OCI-LY1 (cell line): ENCODE results near the gene CCDC91.

Source experiments
- H2AFZ ChIP-seq: fragments of 200-600 bp; sonication (generic), shearing (Covaris generic); 2 replicates; pipeline ENCODE4 v1.6.0; 2014; ENCODE audit warnings: antibody characterized with exemption, mild to moderate bottlenecking, low read length
- H3F3A ChIP-seq: fragments of 200-600 bp; sonication (generic), shearing (Covaris generic); 2 replicates; pipeline ENCODE4 v1.6.0; 2014; ENCODE audit warnings: mild to moderate bottlenecking, antibody characterized with exemption, low read length, moderate library complexity; ENCODE audit not compliant: insufficient read depth
- H3K27ac ChIP-seq: fragments of 200-600 bp; sonication (generic); 2 replicates; pipeline ENCODE4 v1.5.1; 2014; ENCODE audit warnings: low read length, mixed run types, mild to moderate bottlenecking, low read depth; ENCODE audit not compliant: poor library complexity, severe bottlenecking
- H3K27me3 ChIP-seq: fragments of 200-600 bp; sonication (generic); 2 replicates; pipeline ENCODE4 v1.6.0; 2014; ENCODE audit warnings: antibody characterized with exemption, mild to moderate bottlenecking, low read length, moderate library complexity; ENCODE audit not compliant: insufficient read depth
- H3K36me3 ChIP-seq: fragments of 200-600 bp; sonication (generic); 2 replicates; pipeline ENCODE4 v1.6.1; 2014; ENCODE audit warnings: mild to moderate bottlenecking, antibody characterized with exemption, low read length, moderate library complexity, mixed read lengths; ENCODE audit not compliant: insufficient read depth
- H3K4me1 ChIP-seq: fragments of 200-600 bp; sonication (generic); 2 replicates; pipeline ENCODE4 v1.5.1; 2014; ENCODE audit warnings: mild to moderate bottlenecking, low read length, moderate library complexity; ENCODE audit not compliant: insufficient read depth, severe bottlenecking
- H3K4me2 ChIP-seq: fragments of 200-600 bp; sonication (generic), shearing (Covaris generic); 2 replicates; pipeline ENCODE4 v1.6.1; 2014; ENCODE audit warnings: low read length
- H3K4me3 ChIP-seq: fragments of 200-600 bp; sonication (generic); 2 replicates; pipeline ENCODE4 v1.5.1; 2014; ENCODE audit warnings: low read length, low read depth, mild to moderate bottlenecking, mixed read lengths; ENCODE audit not compliant: poor library complexity, severe bottlenecking
- H3K79me2 ChIP-seq: fragments of 200-600 bp; shearing (Covaris generic); 2 replicates; pipeline ENCODE4 v1.6.1; 2016; ENCODE audit warnings: mixed run types, low read length, mixed read lengths; ENCODE audit not compliant: insufficient read depth
- H3K9ac ChIP-seq: fragments of 200-600 bp; sonication (generic), shearing (Covaris generic); 2 replicates; pipeline ENCODE4 v1.6.1; 2014; ENCODE audit warnings: mild to moderate bottlenecking, low read length, mixed read lengths
- H3K9me2 ChIP-seq: fragments of 200-600 bp; sonication (generic), shearing (Covaris generic); 2 replicates; pipeline ENCODE4 v1.6.1; 2014; ENCODE audit warnings: low read depth, mild to moderate bottlenecking, low read length, mixed read lengths
- H3K9me3 ChIP-seq: fragments of 200-600 bp; shearing (Covaris generic); 2 replicates; pipeline ENCODE4 v1.6.1; 2014; ENCODE audit warnings: low read length, mixed read lengths
- H4K20me1 ChIP-seq: fragments of 200-600 bp; sonication (generic), shearing (Covaris generic); 2 replicates; pipeline ENCODE4 v1.6.0; 2016; ENCODE audit warnings: mild to moderate bottlenecking, low read length; ENCODE audit not compliant: insufficient read depth
- CTCF ChIP-seq: fragments of 200-600 bp; sonication (generic), shearing (Covaris generic); IDR thresholded peaks from 2 replicates; pipeline ENCODE4 v1.5.1; 2017; ENCODE audit warnings: mild to moderate bottlenecking, antibody characterized with exemption, low read length, moderate library complexity, mixed read lengths
- EZH2 ChIP-seq: fragments of 200-600 bp; sonication (generic), shearing (Covaris generic); IDR thresholded peaks from 2 replicates; pipeline ENCODE4 v1.8.0; 2017; ENCODE audit warnings: borderline replicate concordance, mixed run types, mild to moderate bottlenecking, antibody characterized with exemption, low read length, moderate library complexity, mixed read lengths

Gene CCDC91

GRCh38 chr12:28202374-28203130 lies 12.3 kb downstream of the CCDC91 start:
- Histone ChIP-seq H3K27ac (no peak overlapping the region), H3F3A (no peaks in the 10 kb centered on the region), H3K9me3 (no peaks in the 10 kb centered on the region), H4K20me1 (no peaks in the 10 kb centered on the region), H3K4me2 (no peak overlapping the region), H3K27me3 (no peaks in the 10 kb centered on the region), H3K4me3 (no peak overlapping the region), H3K79me2 (peaks cover 17% of the 10 kb centered on the region), H2AFZ (no peak overlapping the region), H3K4me1 (no peaks in the 10 kb centered on the region), H3K9ac (no peak overlapping the region), H3K9me2 (no peaks in the 10 kb centered on the region), H3K36me3 (no peaks in the 10 kb centered on the region)
- no peak for TF ChIP-seq EZH2
- no peak for TF ChIP-seq CTCF

- H2AFZ ChIP-seq, result no peak overlapping the region
- no peak overlapping the region for H3K27ac ChIP-seq
- H3K36me3 ChIP-seq, result peaks cover 14% of the 10 kb centered on the region
- TF ChIP-seq EZH2 (no peak), CTCF (no peak)
- no peaks in the 10 kb centered on the region for H3K4me1 ChIP-seq
- H3K79me2 ChIP-seq, result peaks cover 2% of the 10 kb centered on the region; the same call in 1 of the 2 replicates
- no peak overlapping the region for H3K9ac ChIP-seq
- no peaks in the 10 kb centered on the region for H3K27me3 ChIP-seq
- no peaks in the 10 kb centered on the region for H4K20me1 ChIP-seq
- H3F3A ChIP-seq, result no peaks in the 10 kb centered on the region
- no peaks in the 10 kb centered on the region for H3K9me2 ChIP-seq
- H3K4me2 ChIP-seq, result no peak overlapping the region
- no peak overlapping the region for H3K4me3 ChIP-seq
- H3K9me3 ChIP-seq, result peaks cover 4% of the 10 kb centered on the region
Observed at GRCh38 chr12:28209782-28210181, 19.5 kb downstream of the CCDC91 start.

GRCh38 chr12:28212182-28212581 lies 21.9 kb downstream of the CCDC91 start:
- H3K36me3 ChIP-seq, result peaks cover 14% of the 10 kb centered on the region
- H3K79me2 ChIP-seq, result no peaks in the 10 kb centered on the region; the same call in 1 of the 2 replicates
- H3K9me3 ChIP-seq, result peaks cover 4% of the 10 kb centered on the region
- H3K27ac ChIP-seq, result no peak overlapping the region
- no peaks in the 10 kb centered on the region for H3F3A ChIP-seq
- no peaks in the 10 kb centered on the region for H4K20me1 ChIP-seq
- no peak overlapping the region for H3K4me2 ChIP-seq
- no peak for TF ChIP-seq CTCF
- no peak for TF ChIP-seq EZH2
- H3K4me3 ChIP-seq, result no peak overlapping the region
- no peak overlapping the region for H2AFZ ChIP-seq
- H3K9ac ChIP-seq, result no peak overlapping the region
- H3K4me1 ChIP-seq, result no peaks in the 10 kb centered on the region
- H3K27me3 ChIP-seq, result no peaks in the 10 kb centered on the region
- H3K9me2 ChIP-seq, result no peaks in the 10 kb centered on the region
